AG09319 (cell line): ENCODE data around the gene TNF.

ENCODE experiments used
- DNase-seq: peaks from one replicate; pipeline ENCODE4 v3.0.0-alpha.2; 2010; ENCODE audit warnings: low read depth; ENCODE audit errors: extremely low read depth
- CTCF ChIP-seq: IDR thresholded peaks from 2 replicates; pipeline ENCODE4 v1.5.1; 2011; ENCODE audit warnings: low read depth, mild to moderate bottlenecking, inconsistent platforms, low read length, moderate library complexity

Gene TNF

DNA sequence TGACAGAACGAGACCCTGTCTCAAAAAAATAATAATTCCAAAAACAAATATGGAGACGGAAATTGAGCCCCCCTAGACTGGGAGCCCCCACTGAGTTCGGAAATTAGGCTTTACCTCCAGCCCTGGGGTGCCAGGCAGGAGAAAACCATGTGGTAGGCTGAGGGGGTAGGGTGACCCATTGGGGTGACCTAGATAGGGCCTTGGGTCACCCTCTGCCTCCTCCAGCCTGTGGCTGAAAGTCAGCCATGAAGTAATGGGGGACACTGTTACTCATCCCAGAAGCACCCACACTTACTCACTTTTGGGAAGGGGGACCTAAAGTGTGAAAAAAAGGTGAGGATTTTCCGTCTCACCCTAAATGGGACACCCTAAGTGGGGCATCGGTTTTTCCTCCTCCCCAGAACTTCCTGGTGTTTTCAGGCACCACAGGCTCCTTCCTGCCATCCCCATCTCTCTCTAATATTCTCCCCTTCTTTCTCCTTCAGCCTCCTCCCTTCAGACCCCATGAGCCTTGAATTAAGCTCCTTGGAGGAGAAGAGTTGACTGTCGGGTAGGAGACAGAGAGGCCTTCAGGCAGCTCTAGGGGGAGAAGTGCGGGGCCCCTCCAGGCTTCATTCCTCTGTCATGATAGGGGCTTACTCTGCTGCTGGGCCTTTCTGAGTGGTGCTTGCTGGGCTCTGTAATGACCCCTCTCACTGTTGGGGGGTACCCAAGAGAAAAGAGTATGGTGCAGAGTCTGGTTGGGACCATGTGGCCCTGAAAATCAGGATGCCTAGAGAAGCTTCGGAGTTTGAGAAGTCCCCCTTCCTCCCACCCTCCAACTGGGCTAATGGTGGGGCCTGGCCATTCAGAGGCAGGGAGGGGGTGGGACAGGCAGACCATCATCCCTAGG is 4.4 kb downstream of the TNF start:
- no peak for DNase-seq
- no peak for TF ChIP-seq CTCF

GRCh38 chr6:31580438-31580740 is 5.0 kb downstream of the TNF start:
- DNase-seq: no peak
- no peak for TF ChIP-seq CTCF

GRCh38 chr6:31580807-31581433 is 5.6 kb downstream of the TNF start:
- DNase-seq: peak; percentile 51
- TF ChIP-seq CTCF: peak; percentile 76

GRCh38 chr6:31581434-31582229 is 6.3 kb downstream of the TNF start:
- TF ChIP-seq CTCF: no peak
- DNase-seq: no peak

DNA sequence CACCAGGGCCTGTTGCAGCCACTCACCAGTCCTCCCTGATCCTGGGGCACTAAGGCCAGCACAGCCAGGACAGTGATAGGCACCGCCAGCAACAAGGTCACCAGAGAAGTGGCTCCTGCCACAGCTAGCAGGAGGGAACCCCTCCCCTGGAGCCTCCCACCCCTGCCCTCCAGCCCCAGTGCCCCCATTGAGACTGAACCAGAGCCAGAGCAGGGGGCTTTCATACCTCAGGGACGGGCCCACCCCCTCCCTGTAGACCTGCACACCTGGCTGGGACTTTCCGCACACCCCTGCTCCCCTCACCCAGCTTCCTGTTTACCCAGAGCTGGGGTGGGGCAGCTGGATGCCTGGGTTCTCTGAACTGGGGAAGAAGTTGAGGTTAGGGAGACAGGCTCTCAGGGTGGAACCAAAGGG is 6.9 kb downstream of the TNF start, which contains the start of gene LTB:
LTB (minus strand) TSS at position 195 of the 414 bp plus-strand sequence; CDS start at position 188, 7 bp downstream.
- no peak for DNase-seq
- TF ChIP-seq CTCF: no peak

- no peak for DNase-seq
- TF ChIP-seq CTCF: peak; percentile 11
These were observed 10.1 kb downstream of the TNF start for GRCh38 chr6:31585491-31585890.
